Ectodermal cell (in vitro differentiated cells): ENCODE data around the gene DUSP28.

ENCODE experiments used
- H3K27ac ChIP-seq: 2 replicates; pipeline ENCODE4 v1.7.0; 2013; ENCODE audit warnings: mild to moderate bottlenecking, low read depth, low read length; ENCODE audit not compliant: insufficient read depth, poor library complexity, severe bottlenecking
- H3K27me3 ChIP-seq: 2 replicates; pipeline ENCODE4 v1.7.0; 2013; ENCODE audit warnings: mild to moderate bottlenecking, low read length; ENCODE audit not compliant: insufficient read depth, control insufficient read depth, poor library complexity, severe bottlenecking
- H3K36me3 ChIP-seq: one replicate; pipeline ENCODE4 v1.7.0; 2013; ENCODE audit warnings: low read length; ENCODE audit not compliant: control insufficient read depth, insufficient read depth
- H3K4me1 ChIP-seq: one replicate; pipeline ENCODE4 v1.7.0; 2013; ENCODE audit warnings: low read length; ENCODE audit not compliant: control insufficient read depth, insufficient read depth
- H3K4me3 ChIP-seq: 2 replicates; pipeline ENCODE4 v1.7.0; 2013; ENCODE audit warnings: low read depth, low read length, control low read depth; ENCODE audit not compliant: insufficient read depth
- H3K9me3 ChIP-seq: 2 replicates; pipeline ENCODE4 v1.7.0; 2013; ENCODE audit warnings: mild to moderate bottlenecking, low read length, moderate library complexity; ENCODE audit not compliant: control insufficient read depth
- WGBS, 2 experiments: methylation state at CpG; one replicate each; pipeline ENCODE4 v1.1.7; 2013; ENCODE audit warnings: missing lambda C conversion rate in 2 of 2; 5-methylcytosine and 5-hydroxymethylcytosine counted together

Gene DUSP28

GRCh38 chr2:240573516-240574385, 13.6 kb downstream of the DUSP28 start:
- no peaks in the 10 kb centered on the region for H3K36me3 ChIP-seq
- H3K9me3 ChIP-seq, result no peaks in the 10 kb centered on the region
- no peaks in the 10 kb centered on the region for H3K4me1 ChIP-seq
- no peak overlapping the region for H3K27ac ChIP-seq
- H3K27me3 ChIP-seq, result peaks cover 25% of the 10 kb centered on the region
- WGBS, 2 experiments, result 93 to 94% methylated on average over 37 of the region's 37 CpGs
- no peak overlapping the region for H3K4me3 ChIP-seq

- no peak overlapping the region for H3K4me3 ChIP-seq
- no peaks in the 10 kb centered on the region for H3K9me3 ChIP-seq
- H3K27ac ChIP-seq, result no peak overlapping the region
- WGBS, 2 experiments, result 92 to 93% methylated on average over 21 of the region's 21 CpGs
- no peaks in the 10 kb centered on the region for H3K36me3 ChIP-seq
- H3K4me1 ChIP-seq, result no peaks in the 10 kb centered on the region
- H3K27me3 ChIP-seq, result peaks cover 17% of the 10 kb centered on the region
Observed at GRCh38 chr2:240574386-240575100, 14.4 kb downstream of the DUSP28 start.

GRCh38 chr2:240575101-240575965, 15.2 kb downstream of the DUSP28 start:
- Histone ChIP-seq H3K27me3 (peaks cover 9% of the 10 kb centered on the region), H3K36me3 (no peaks in the 10 kb centered on the region), H3K27ac (no peak overlapping the region), H3K9me3 (no peaks in the 10 kb centered on the region), H3K4me1 (no peaks in the 10 kb centered on the region), H3K4me3 (no peak overlapping the region)
- WGBS, 2 experiments, result 91 to 92% methylated on average over 23 of the region's 23 CpGs

GRCh38 chr2:240576036-240576435, 15.9 kb downstream of the DUSP28 start:
- Histone ChIP-seq H3K27ac (no peak overlapping the region), H3K9me3 (no peaks in the 10 kb centered on the region), H3K4me3 (no peak overlapping the region), H3K4me1 (no peaks in the 10 kb centered on the region), H3K36me3 (no peaks in the 10 kb centered on the region), H3K27me3 (peaks cover 2% of the 10 kb centered on the region)
- 83% methylated on average over 6 of the region's 6 CpGs for WGBS, 2 experiments

- H3K9me3 ChIP-seq, result no peaks in the 10 kb centered on the region
- H3K4me3 ChIP-seq, result no peak overlapping the region
- H3K4me1 ChIP-seq, result no peaks in the 10 kb centered on the region
- no peaks in the 10 kb centered on the region for H3K36me3 ChIP-seq
- 95 to 96% methylated on average over 32 of the region's 32 CpGs for WGBS, 2 experiments
- no peak overlapping the region for H3K27ac ChIP-seq
- H3K27me3 ChIP-seq, result no peaks in the 10 kb centered on the region
Observed at GRCh38 chr2:240576436-240577205, 16.5 kb downstream of the DUSP28 start.

GRCh38 chr2:240577281-240578109, 17.3 kb downstream of the DUSP28 start:
- no peaks in the 10 kb centered on the region for H3K9me3 ChIP-seq
- H3K27me3 ChIP-seq, result no peaks in the 10 kb centered on the region
- 94% methylated on average over 26 of the region's 26 CpGs for WGBS, 2 experiments
- no peaks in the 10 kb centered on the region for H3K36me3 ChIP-seq
- no peak overlapping the region for H3K4me3 ChIP-seq
- H3K27ac ChIP-seq, result no peak overlapping the region
- no peaks in the 10 kb centered on the region for H3K4me1 ChIP-seq

GRCh38 chr2:240578110-240578450, 17.9 kb downstream of the DUSP28 start:
- no peak overlapping the region for H3K4me3 ChIP-seq
- WGBS, 2 experiments, result 92 to 94% methylated on average over 9 of the region's 9 CpGs

GRCh38 chr2:240578488-240578887, 18.3 kb downstream of the DUSP28 start:
- Histone ChIP-seq H3K4me3 (no peak overlapping the region), H3K27me3 (no peaks in the 10 kb centered on the region), H3K27ac (no peak overlapping the region), H3K36me3 (no peaks in the 10 kb centered on the region), H3K4me1 (no peaks in the 10 kb centered on the region), H3K9me3 (no peaks in the 10 kb centered on the region)
- 91 to 93% methylated on average over 8 of the region's 8 CpGs for WGBS, 2 experiments

More at GRCh38 chr2:240578110-240578450, 17.9 kb downstream of the DUSP28 start:
- no peaks in the 10 kb centered on the region for H3K9me3 ChIP-seq
- no peaks in the 10 kb centered on the region for H3K4me1 ChIP-seq
- no peak overlapping the region for H3K27ac ChIP-seq
- no peaks in the 10 kb centered on the region for H3K36me3 ChIP-seq
- H3K27me3 ChIP-seq, result no peaks in the 10 kb centered on the region
